ENCODE measurements around the gene TRAPPC14.

GRCh38 chr7:100130608-100131453 lies 27.7 kb downstream of the TRAPPC14 start:
- TF ChIP-seq ESRRA (IDR thresholded peaks at IDR 0.05; ENCODE audit: low read length): no peak
- TF ChIP-seq SREBF2 (IDR thresholded peaks at IDR 0.05; ENCODE audit: low read length): no peak
- no peak for TF ChIP-seq POLR2A (IDR thresholded peaks at IDR 0.05; ENCODE audit: low read depth, low read length)
- no peak for TF ChIP-seq PRDM15 (CRISPR knock-in tag; IDR thresholded peaks at IDR 0.05)
- no peak for TF ChIP-seq HSF1 (IDR thresholded peaks at IDR 0.05; ENCODE audit: low read depth, low read length)
- TF ChIP-seq NRF1 (conservative IDR thresholded peaks at IDR 0.05; ENCODE audit: low read depth, low read length): no peak
- no peak for TF ChIP-seq BHLHE40 (IDR thresholded peaks at IDR 0.05; ENCODE audit: borderline replicate concordance in 1 of 2, low read depth in 2 of 2, low read length in 1 of 2)
- no peak for TF ChIP-seq MEF2A (IDR thresholded peaks at IDR 0.05; ENCODE audit: insufficient read depth, low read depth, low read length)

All from GM12878 (cell line).